Activated CD8-positive, alpha-beta T cell treated with anti-CD3 and anti-CD28 coated beads, Interleukin-2, amount 10 ng/mL, durations not matched to agents 7 days and 5 days (primary cell): Measurements from ENCODE around the gene KIDINS220. TPM values are rescaled to one million over a fixed set of nuclear protein-coding genes. Genes with fewer than 3 reads are reported as not detected.

Source experiments
- ATAC-seq: fragments of 150-1000 bp; cut with Tn5 transposase; one replicate; pipeline ENCODE4 v1.10.0; 2021; ENCODE audit warnings: moderate library complexity
- CTCF ChIA-PET: fragments of 350-600 bp; sonication (Branson Sonifier 250); formaldehyde crosslinking; loops from one replicate; lab custom pipeline; 2021; ENCODE audit warnings: antibody characterized with exemption; lab: Charles Lee
- POLR2A ChIA-PET: fragments of 350-600 bp; sonication (Branson Sonifier 250); formaldehyde crosslinking; loops from one replicate; lab custom pipeline; 2021; ENCODE audit warnings: antibody characterized with exemption; lab: Charles Lee
- DNase-seq: peaks from one replicate; pipeline ENCODE4 v3.0.0-alpha.2; 2020
- H3K27ac Mint-ChIP-seq: one replicate; pipeline ENCODE4 v1.8.0; 2021; ENCODE audit warnings: mild to moderate bottlenecking, mixed read lengths
- H3K27me3 Mint-ChIP-seq: one replicate; pipeline ENCODE4 v1.8.0; 2021; ENCODE audit warnings: low read depth, mixed read lengths
- H3K36me3 Mint-ChIP-seq: one replicate; pipeline ENCODE4 v1.8.0; 2021; ENCODE audit warnings: low read depth, mixed read lengths
- H3K4me1 Mint-ChIP-seq: one replicate; pipeline ENCODE4 v1.8.0; 2021; ENCODE audit warnings: low read depth, mixed read lengths
- H3K4me3 Mint-ChIP-seq: one replicate; pipeline ENCODE4 v1.8.0; 2021; ENCODE audit warnings: mild to moderate bottlenecking, mixed read lengths
- H3K9me3 Mint-ChIP-seq: one replicate; pipeline ENCODE4 v1.8.0; 2022; ENCODE audit warnings: mixed read lengths; ENCODE audit not compliant: insufficient read depth
- total RNA-seq, 2 experiments: library from RNA; stranded (reverse); gene quantifications; one replicate each; pipeline ENCODE4 v1.2.3, GENCODE V29; 2021

Gene KIDINS220
- total RNA-seq, 2 experiments from 2014 or later: 27.2 to 30.0 TPM

- Mint-ChIP-seq H3K27me3 (peaks cover 2% of the 10 kb centered on the region), H3K4me1 (peaks cover 24% of the 10 kb centered on the region), H3K9me3 (no peaks in the 10 kb centered on the region), H3K27ac (peak overlapping the region; percentile 91), H3K4me3 (peak overlapping the region; percentile 99), H3K36me3 (peaks cover 37% of the 10 kb centered on the region)
- DNase-seq: peak; percentile 71
- POLR2A ChIA-PET: interaction anchor here (0.6 to 1.7 kb wide), 19 partner anchors 14 to 1255 kb away, joined by 3 to 25 read pairs (median 3); no protein-coding TSS in a partner anchor
- ATAC-seq: peak; percentile 4
- CTCF ChIA-PET: interaction anchor here (0.6 to 1.8 kb wide), 9 partner anchors 9 to 1587 kb away, joined by 3 to 18 read pairs (median 4); no protein-coding TSS in a partner anchor
Measured at GRCh38 chr2:8684540-8684877, 152.9 kb downstream of the KIDINS220 start.

GRCh38 chr2:8682719-8683667, 154.4 kb downstream of the KIDINS220 start:
- Mint-ChIP-seq H3K4me1 (peaks cover 29% of the 10 kb centered on the region), H3K9me3 (no peaks in the 10 kb centered on the region), H3K27me3 (peaks cover 1% of the 10 kb centered on the region), H3K36me3 (peaks cover 35% of the 10 kb centered on the region), H3K4me3 (peak overlapping the region; percentile 99), H3K27ac (peak overlapping the region; percentile 97)
- ChIA-PET CTCF (interaction anchor here (0.6 to 3.3 kb wide), 6 partner anchors 10 to 1585 kb away, joined by 3 to 17 read pairs (median 6); no protein-coding TSS in a partner anchor), POLR2A (interaction anchor here (0.7 to 5.2 kb wide), 35 partner anchors 13 to 1818 kb away, joined by 3 to 86 read pairs (median 6); no protein-coding TSS in a partner anchor)
- DNase-seq: peak; percentile 63
- ATAC-seq: no peak

DNA sequence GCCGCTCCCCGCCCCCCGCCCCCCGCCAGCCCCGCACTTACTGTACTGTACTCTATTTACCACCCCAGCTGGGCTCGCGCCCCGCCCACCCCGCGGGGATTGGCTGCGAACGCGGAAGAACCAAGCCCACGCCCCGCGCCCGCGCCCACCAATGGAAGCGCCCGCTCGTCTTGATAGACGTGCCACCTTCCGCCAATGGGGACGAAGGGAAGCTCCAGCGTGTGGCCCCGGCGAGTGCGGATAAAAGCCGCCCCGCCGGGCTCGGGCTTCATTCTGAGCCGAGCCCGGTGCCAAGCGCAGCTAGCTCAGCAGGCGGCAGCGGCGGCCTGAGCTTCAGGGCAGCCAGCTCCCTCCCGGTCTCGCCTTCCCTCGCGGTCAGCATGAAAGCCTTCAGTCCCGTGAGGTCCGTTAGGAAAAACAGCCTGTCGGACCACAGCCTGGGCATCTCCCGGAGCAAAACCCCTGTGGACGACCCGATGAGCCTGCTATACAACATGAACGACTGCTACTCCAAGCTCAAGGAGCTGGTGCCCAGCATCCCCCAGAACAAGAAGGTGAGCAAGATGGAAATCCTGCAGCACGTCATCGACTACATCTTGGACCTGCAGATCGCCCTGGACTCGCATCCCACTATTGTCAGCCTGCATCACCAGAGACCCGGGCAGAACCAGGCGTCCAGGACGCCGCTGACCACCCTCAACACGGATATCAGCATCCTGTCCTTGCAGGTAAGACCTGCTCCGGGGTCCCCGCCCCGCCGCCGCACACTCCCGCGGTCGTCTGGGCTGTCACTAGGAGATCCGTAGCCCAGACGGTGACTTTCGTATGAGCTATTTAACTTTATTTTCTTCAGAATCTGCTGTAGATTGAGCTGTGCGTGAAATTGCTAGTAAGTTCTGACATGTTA, 155.4 kb downstream of the KIDINS220 start, which contains the start of gene ID2:
TSS of gene ID2 (plus strand) at position 271 of the 907 bp plus-strand sequence. CDS start at position 381, 110 bp downstream.
- H3K36me3 Mint-ChIP-seq: peaks cover 34% of the 10 kb centered on the region
- peak within 1 kb of the TSS; percentile 97 for H3K27ac Mint-ChIP-seq
- POLR2A ChIA-PET: interaction anchor here (0.6 to 5.2 kb wide), 68 partner anchors 11 to 1817 kb away, joined by 3 to 86 read pairs (median 4); no protein-coding TSS in a partner anchor
- H3K9me3 Mint-ChIP-seq: no peaks in the 10 kb centered on the region
- H3K4me3 Mint-ChIP-seq: peak within 1 kb of the TSS; percentile 99
- peaks cover 11% of the 10 kb centered on the region for H3K27me3 Mint-ChIP-seq
- CTCF ChIA-PET: interaction anchor here (0.6 to 3.3 kb wide), 13 partner anchors 11 to 1585 kb away, joined by 3 to 17 read pairs (median 5); no protein-coding TSS in a partner anchor
- H3K4me1 Mint-ChIP-seq: peaks cover 39% of the 10 kb centered on the region
- peak; percentile 99 for DNase-seq
- peak; percentile 68 for ATAC-seq

- peak; percentile 80 for DNase-seq
- peak; percentile 13 for ATAC-seq
- H3K27me3 Mint-ChIP-seq: peaks cover 19% of the 10 kb centered on the region
- CTCF ChIA-PET: interaction anchor here (0.6 to 3.3 kb wide), 18 partner anchors 11 to 1584 kb away, joined by 3 to 17 read pairs (median 4); no protein-coding TSS in a partner anchor
- POLR2A ChIA-PET: interaction anchor here (0.6 to 5.2 kb wide), 62 partner anchors 11 to 1816 kb away, joined by 3 to 86 read pairs (median 4); no protein-coding TSS in a partner anchor
- peak overlapping the region; percentile 81 for H3K4me3 Mint-ChIP-seq
- H3K36me3 Mint-ChIP-seq: peaks cover 34% of the 10 kb centered on the region
- no peaks in the 10 kb centered on the region for H3K9me3 Mint-ChIP-seq
- peaks cover 42% of the 10 kb centered on the region for H3K4me1 Mint-ChIP-seq
- peak overlapping the region; percentile 94 for H3K27ac Mint-ChIP-seq
Measured at GRCh38 chr2:8680822-8681760, 156.3 kb downstream of the KIDINS220 start.

- Mint-ChIP-seq H3K27ac (peak overlapping the region; percentile 87), H3K9me3 (peaks cover 2% of the 10 kb centered on the region), H3K27me3 (peaks cover 28% of the 10 kb centered on the region), H3K4me3 (peak overlapping the region; percentile 81), H3K4me1 (peaks cover 40% of the 10 kb centered on the region), H3K36me3 (peaks cover 42% of the 10 kb centered on the region)
- ATAC-seq (no peak), DNase-seq (no peak)
- POLR2A ChIA-PET: interaction anchor here (0.7 to 5.2 kb wide), 7 partner anchors 14 to 1207 kb away, joined by 3 to 86 read pairs (median 6); no protein-coding TSS in a partner anchor
- CTCF ChIA-PET: interaction anchor here (0.7 to 3.3 kb wide), 9 partner anchors 10 to 1252 kb away, joined by 3 to 17 read pairs (median 4); no protein-coding TSS in a partner anchor
Measured at GRCh38 chr2:8679827-8680731, 157.3 kb downstream of the KIDINS220 start.

GRCh38 chr2:8679567-8679826, 157.9 kb downstream of the KIDINS220 start:
- H3K9me3 Mint-ChIP-seq: peaks cover 8% of the 10 kb centered on the region
- H3K27me3 Mint-ChIP-seq: peaks cover 34% of the 10 kb centered on the region
- ChIA-PET CTCF (interaction anchor here (1.1 to 2.0 kb wide), 2 partner anchors 71 to 197 kb away, joined by 3 to 4 read pairs; no protein-coding TSS in a partner anchor), POLR2A (interaction anchor here (0.7 to 5.2 kb wide), 5 partner anchors 15 to 953 kb away, joined by 3 to 86 read pairs (median 4); no protein-coding TSS in a partner anchor)
- H3K4me3 Mint-ChIP-seq: peak overlapping the region; percentile 81
- no peak for DNase-seq
- H3K27ac Mint-ChIP-seq: peak overlapping the region; percentile 87
- no peak for ATAC-seq
- H3K36me3 Mint-ChIP-seq: peaks cover 41% of the 10 kb centered on the region
- H3K4me1 Mint-ChIP-seq: peaks cover 40% of the 10 kb centered on the region

Other genes with a start within 250 kb of the KIDINS220 start
- gene ID2, start 155.6 kb downstream of the KIDINS220 start, total RNA-seq: 100 to 1,000 TPM; 257 to 263 TPM
- gene MBOAT2, start 166.1 kb upstream of the KIDINS220 start, total RNA-seq: 1 to 10 TPM; 6.3 to 6.5 TPM